NCI-H748 (cell line): ENCODE results near the gene MBIP.

Experiments
- DNase-seq: peaks from one replicate; lab custom pipeline; 2025; ENCODE audit not compliant: unreplicated experiment; lab: John Stamatoyannopoulos, UW

The MBIP gene

GRCh38 chr14:36271222-36271621 lies 49.2 kb downstream of the MBIP start:
- DNase-seq = no peak

GRCh38 chr14:36270191-36270590 lies 50.2 kb downstream of the MBIP start:
- DNase-seq = no peak

GRCh38 chr14:36268121-36268520 lies 52.3 kb downstream of the MBIP start:
- peak; percentile 76 for DNase-seq

- no peak for DNase-seq
Observed at GRCh38 chr14:36264595-36264994, 55.8 kb downstream of the MBIP start.

GRCh38 chr14:36264107-36264506 lies 56.3 kb downstream of the MBIP start:
- DNase-seq = no peak

GRCh38 chr14:36260970-36261640 lies 59.3 kb downstream of the MBIP start:
- no peak for DNase-seq

- no peak for DNase-seq
Observed at GRCh38 chr14:36258241-36258640, 62.2 kb downstream of the MBIP start.

GRCh38 chr14:36256126-36256801 lies 64.2 kb downstream of the MBIP start:
- DNase-seq = no peak

- no peak for DNase-seq
Observed at GRCh38 chr14:36254020-36254624, 66.3 kb downstream of the MBIP start.
